Fibroblast of lung (primary cell): ENCODE measurements around the gene UNC119B. TPM values are rescaled to one million over a fixed set of nuclear protein-coding genes. Genes with fewer than 3 reads are reported as not detected.
A peak's percentile ranks its signal among the peaks of the same experiment; 100 is the strongest.

ENCODE experiments used
- DNase-seq, 2 donors: peaks; one replicate each; pipeline versions ENCODE4 v3.0.0 to v3.0.0-alpha.2; 2010; ENCODE audit warnings: low read depth in 2 of 2
- H2AFZ ChIP-seq: 2 replicates; pipeline ENCODE4 v1.5.1; 2012; ENCODE audit warnings: low read length, control low read depth, inconsistent platforms
- H3K27ac ChIP-seq: 2 replicates; pipeline ENCODE4 v1.5.1; 2011; ENCODE audit warnings: low read length, control low read depth; ENCODE audit not compliant: insufficient read depth
- H3K27me3 ChIP-seq: 2 replicates; pipeline ENCODE4 v1.5.1; 2011; ENCODE audit warnings: mild to moderate bottlenecking, low read length; ENCODE audit not compliant: control insufficient read depth, insufficient read depth
- H3K36me3 ChIP-seq: 2 replicates; pipeline ENCODE4 v1.5.1; 2011; ENCODE audit warnings: low read length; ENCODE audit not compliant: control insufficient read depth, insufficient read depth
- H3K4me1 ChIP-seq: 2 replicates; pipeline ENCODE4 v1.5.1; 2011; ENCODE audit warnings: low read length; ENCODE audit not compliant: control insufficient read depth, insufficient read depth; ENCODE audit errors: extremely low read depth
- H3K4me2 ChIP-seq: 2 replicates; pipeline ENCODE4 v1.5.1; 2011; ENCODE audit warnings: low read length, control low read depth; ENCODE audit not compliant: insufficient read depth; ENCODE audit errors: extremely low read depth
- H3K4me3 ChIP-seq, 4 experiments: fragments of 200-600 bp in 1 of 4; sonication (generic) in 1 of 4; replicated peaks in 1 of 4; 2 replicates each; pipeline ENCODE4 v1.5.1; 2011 to 2016; ENCODE audit warnings: low read length in 4 of 4, low read depth in 3 of 4, mild to moderate bottlenecking in 3 of 4, control low read depth in 2 of 4, inconsistent platforms in 1 of 4, mixed read lengths in 1 of 4; ENCODE audit not compliant: insufficient read depth in 1 of 4; ENCODE audit errors: control extremely low read depth in 1 of 4
- H3K79me2 ChIP-seq: 2 replicates; pipeline ENCODE4 v1.5.1; 2012; ENCODE audit warnings: mild to moderate bottlenecking, low read length, inconsistent platforms; ENCODE audit not compliant: control insufficient read depth, insufficient read depth
- H3K9ac ChIP-seq: 2 replicates; pipeline ENCODE4 v1.5.1; 2011; ENCODE audit warnings: mild to moderate bottlenecking, low read length, control low read depth; ENCODE audit not compliant: insufficient read depth
- H3K9me3 ChIP-seq: 2 replicates; pipeline ENCODE4 v1.5.1; 2012; ENCODE audit warnings: low read depth, low read length; ENCODE audit not compliant: control insufficient read depth, insufficient read depth
- H4K20me1 ChIP-seq: 2 replicates; pipeline ENCODE4 v1.5.1; 2011; ENCODE audit warnings: low read length; ENCODE audit not compliant: control insufficient read depth, insufficient read depth; ENCODE audit errors: extremely low read depth
- CTCF ChIP-seq, 2 donors: IDR thresholded peaks in 1 of 2; conservative IDR thresholded peaks in 1 of 2; 1 replicate in 1 of 2; 2 replicates in 1 of 2; pipeline ENCODE4 v1.5.1; 2011 to 2012; ENCODE audit warnings: low read length in 2 of 2, control low read depth in 1 of 2, inconsistent platforms in 1 of 2, low read depth in 1 of 2, mild to moderate bottlenecking in 1 of 2
- EZH2 ChIP-seq: IDR thresholded peaks from 2 replicates; pipeline ENCODE4 v1.5.1; 2012; ENCODE audit warnings: low read length, control low read depth, mild to moderate bottlenecking; ENCODE audit errors: missing control alignments
- polyA plus RNA-seq, 2 donors: library from polyadenylated mRNA; depleted of rRNA in 1 of 2; stranded (reverse) in 1 of 2; unstranded in 1 of 2; fragments of >200 nt; gene quantifications; 2 replicates each; pipeline ENCODE4 v1.2.1, GENCODE V29; 2011 to 2012; ENCODE audit warnings: missing spikeins in 1 of 2
- total RNA-seq: library from RNA; depleted of rRNA; stranded (reverse); fragments of >200 nt; gene quantifications from 2 replicates; pipeline ENCODE4 v1.2.1, GENCODE V29; 2014

The UNC119B gene
- total and polyA plus RNA-seq, 2 donors (not counting 1 experiment from before 2014, with no cell fraction given): 29.1 to 31.2 TPM

- DNase-seq: no peak
- peaks cover 6% of the 10 kb centered on the region for H3K36me3 ChIP-seq
- no peaks in the 10 kb centered on the region for H3K27me3 ChIP-seq
- H3K79me2 ChIP-seq: no peaks in the 10 kb centered on the region
- H3K9me3 ChIP-seq: no peaks in the 10 kb centered on the region
- TF ChIP-seq EZH2: no peak
- TF ChIP-seq CTCF (conservative IDR thresholded peaks at IDR 0.05 in 1 of 2, IDR thresholded peaks at IDR 0.05 in 1 of 2; ENCODE audit: low read depth in 1 of 2, low read length in 2 of 2): no peak
- H3K9ac ChIP-seq: no peak overlapping the region
- no peaks in the 10 kb centered on the region for H3K4me1 ChIP-seq
- H2AFZ ChIP-seq: no peak overlapping the region
- H3K27ac ChIP-seq: no peak overlapping the region
- H4K20me1 ChIP-seq: no peaks in the 10 kb centered on the region
- H3K4me3 ChIP-seq: no peak overlapping the region
- H3K4me2 ChIP-seq: no peak overlapping the region
These were observed 50.3 kb downstream of the UNC119B start for GRCh38 chr12:120760349-120761254.

- TF ChIP-seq CTCF (conservative IDR thresholded peaks at IDR 0.05 in 1 of 2, IDR thresholded peaks at IDR 0.05 in 1 of 2; ENCODE audit: low read depth in 1 of 2, low read length in 2 of 2) (no peak), EZH2 (no peak)
- no peak overlapping the region for H3K9ac ChIP-seq
- no peaks in the 10 kb centered on the region for H3K27me3 ChIP-seq
- H2AFZ ChIP-seq: no peak overlapping the region
- H3K4me1 ChIP-seq: no peaks in the 10 kb centered on the region
- H3K79me2 ChIP-seq: no peaks in the 10 kb centered on the region
- peaks cover 9% of the 10 kb centered on the region for H3K36me3 ChIP-seq
- no peaks in the 10 kb centered on the region for H3K9me3 ChIP-seq
- no peak overlapping the region for H3K27ac ChIP-seq
- no peak overlapping the region for H3K4me3 ChIP-seq
- H3K4me2 ChIP-seq: no peak overlapping the region
- DNase-seq: peak; percentile 31 to 39
- no peaks in the 10 kb centered on the region for H4K20me1 ChIP-seq
These were observed 51.3 kb downstream of the UNC119B start for GRCh38 chr12:120761519-120761934.

- no peaks in the 10 kb centered on the region for H3K4me1 ChIP-seq
- H3K27ac ChIP-seq: no peak overlapping the region
- H3K4me3 ChIP-seq: no peak overlapping the region
- TF ChIP-seq CTCF (conservative IDR thresholded peaks at IDR 0.05 in 1 of 2, IDR thresholded peaks at IDR 0.05 in 1 of 2; ENCODE audit: low read depth in 1 of 2, low read length in 2 of 2) (no peak), EZH2 (no peak)
- no peaks in the 10 kb centered on the region for H4K20me1 ChIP-seq
- no peaks in the 10 kb centered on the region for H3K9me3 ChIP-seq
- H3K9ac ChIP-seq: no peak overlapping the region
- H3K27me3 ChIP-seq: no peaks in the 10 kb centered on the region
- peaks cover 12% of the 10 kb centered on the region for H3K36me3 ChIP-seq
- no peaks in the 10 kb centered on the region for H3K79me2 ChIP-seq
- H2AFZ ChIP-seq: no peak overlapping the region
- H3K4me2 ChIP-seq: no peak overlapping the region
- peak in 1 of 2 donors; percentile 32 for DNase-seq
These were observed 51.8 kb downstream of the UNC119B start for GRCh38 chr12:120762086-120762485.
